Measurements from ENCODE around the gene MYNN.

MYNN gene

GRCh38 chr3:169769287-169770181 lies 3.7 kb upstream of the MYNN start, which contains the start of gene ACTRT3:
ACTRT3 (minus strand) TSS chr3:169769561; CDS start chr3:169769520, 41 bp downstream.
- no peak for DNase-seq (ENCODE audit: low read depth, low spot score)

GRCh38 chr3:169771497-169772304 lies 1.5 kb upstream of the MYNN start:
- H3K36me3 ChIP-seq (ENCODE audit: insufficient read depth, low read length): peaks cover 29% of the 10 kb centered on the region
- peak; percentile 97 for DNase-seq (ENCODE audit: low read depth, low spot score)
- peak overlapping the region; percentile 85 for H3K4me3 ChIP-seq
- TF ChIP-seq EZH2 (IDR thresholded peaks at IDR 0.05) (no peak), POLR2AphosphoS5 (IDR thresholded peaks at IDR 0.05; ENCODE audit: borderline replicate concordance, low read depth, low read length) (no peak; the same call in none of the 2 replicates), FOXP2 (optimal IDR thresholded peaks at IDR 0.05; ENCODE audit: control extremely low read depth, extremely low read length, insufficient read depth) (no peak)
- H3K27ac ChIP-seq: peak overlapping the region; percentile 95
- peak overlapping the region; percentile 99 for H3K9ac ChIP-seq (ENCODE audit: insufficient read length)
- H3K9me3 ChIP-seq (ENCODE audit: low read depth, low read length): no peaks in the 10 kb centered on the region

More at GRCh38 chr3:169769287-169770181, 3.7 kb upstream of the MYNN start, which contains the start of gene ACTRT3:
- Histone ChIP-seq H3K4me3 (no peak within 1 kb of the TSS), H3K36me3 (ENCODE audit: insufficient read depth, low read length) (peaks cover 7% of the 10 kb centered on the region), H3K9ac (ENCODE audit: insufficient read length) (no peak within 1 kb of the TSS), H3K9me3 (ENCODE audit: low read depth, low read length) (no peaks in the 10 kb centered on the region), H3K27ac (no peak within 1 kb of the TSS)
- no peak for TF ChIP-seq FOXP2 (optimal IDR thresholded peaks at IDR 0.05; ENCODE audit: control extremely low read depth, extremely low read length, insufficient read depth)
- no peak for TF ChIP-seq POLR2AphosphoS5 (IDR thresholded peaks at IDR 0.05; ENCODE audit: borderline replicate concordance, low read depth, low read length)
- no peak for TF ChIP-seq EZH2 (IDR thresholded peaks at IDR 0.05)

- Histone ChIP-seq H3K4me3 (peak overlapping the region; percentile 85), H3K36me3 (ENCODE audit: insufficient read depth, low read length) (peaks cover 36% of the 10 kb centered on the region), H3K9ac (ENCODE audit: insufficient read length) (peak overlapping the region; percentile 99), H3K27ac (peak overlapping the region; percentile 95), H3K9me3 (ENCODE audit: low read depth, low read length) (no peaks in the 10 kb centered on the region)
- TF ChIP-seq FOXP2 (optimal IDR thresholded peaks at IDR 0.05; ENCODE audit: control extremely low read depth, extremely low read length, insufficient read depth): no peak
- peak; percentile 36; the same call in 1 of the 2 replicates for TF ChIP-seq POLR2AphosphoS5 (IDR thresholded peaks at IDR 0.05; ENCODE audit: borderline replicate concordance, low read depth, low read length)
- TF ChIP-seq EZH2 (IDR thresholded peaks at IDR 0.05): no peak
- DNase-seq (ENCODE audit: low read depth, low spot score): peak; percentile 88
These were observed 795 bp upstream of the MYNN start for GRCh38 chr3:169772305-169772896.

GRCh38 chr3:169774186-169774585 lies 990 bp downstream of the MYNN start:
- H3K27ac ChIP-seq: no peak overlapping the region
- no peaks in the 10 kb centered on the region for H3K9me3 ChIP-seq (ENCODE audit: low read depth, low read length)
- DNase-seq (ENCODE audit: low read depth, low spot score): no peak
- peaks cover 54% of the 10 kb centered on the region for H3K36me3 ChIP-seq (ENCODE audit: insufficient read depth, low read length)
- peak overlapping the region; percentile 99 for H3K9ac ChIP-seq (ENCODE audit: insufficient read length)
- peak overlapping the region; percentile 85 for H3K4me3 ChIP-seq
- no peak for TF ChIP-seq POLR2AphosphoS5 (IDR thresholded peaks at IDR 0.05; ENCODE audit: borderline replicate concordance, low read depth, low read length)
- TF ChIP-seq FOXP2 (optimal IDR thresholded peaks at IDR 0.05; ENCODE audit: control extremely low read depth, extremely low read length, insufficient read depth): no peak
- no peak for TF ChIP-seq EZH2 (IDR thresholded peaks at IDR 0.05)

- H3K36me3 ChIP-seq (ENCODE audit: insufficient read depth, low read length): peaks cover 90% of the 10 kb centered on the region
- no peaks in the 10 kb centered on the region for H3K9me3 ChIP-seq (ENCODE audit: low read depth, low read length)
- no peak overlapping the region for H3K9ac ChIP-seq (ENCODE audit: insufficient read length)
- no peak overlapping the region for H3K27ac ChIP-seq
- H3K4me3 ChIP-seq: no peak overlapping the region
- TF ChIP-seq EZH2 (IDR thresholded peaks at IDR 0.05) (no peak), FOXP2 (optimal IDR thresholded peaks at IDR 0.05; ENCODE audit: control extremely low read depth, extremely low read length, insufficient read depth) (no peak), POLR2AphosphoS5 (IDR thresholded peaks at IDR 0.05; ENCODE audit: borderline replicate concordance, low read depth, low read length) (no peak)
- DNase-seq (ENCODE audit: low read depth, low spot score): no peak
These were observed 4.6 kb downstream of the MYNN start for GRCh38 chr3:169777822-169778221.

- no peak for TF ChIP-seq POLR2AphosphoS5 (IDR thresholded peaks at IDR 0.05; ENCODE audit: borderline replicate concordance, low read depth, low read length)
- TF ChIP-seq EZH2 (IDR thresholded peaks at IDR 0.05): no peak
- TF ChIP-seq FOXP2 (optimal IDR thresholded peaks at IDR 0.05; ENCODE audit: control extremely low read depth, extremely low read length, insufficient read depth): no peak
- Histone ChIP-seq H3K4me3 (no peak overlapping the region), H3K9ac (ENCODE audit: insufficient read length) (no peak overlapping the region), H3K9me3 (ENCODE audit: low read depth, low read length) (no peaks in the 10 kb centered on the region), H3K36me3 (ENCODE audit: insufficient read depth, low read length) (peaks cover 98% of the 10 kb centered on the region), H3K27ac (no peak overlapping the region)
- no peak for DNase-seq (ENCODE audit: low read depth, low spot score)
These were observed 7.5 kb downstream of the MYNN start for GRCh38 chr3:169780742-169781141.

- DNase-seq (ENCODE audit: low read depth, low spot score): no peak
- TF ChIP-seq FOXP2 (optimal IDR thresholded peaks at IDR 0.05; ENCODE audit: control extremely low read depth, extremely low read length, insufficient read depth): no peak
- TF ChIP-seq POLR2AphosphoS5 (IDR thresholded peaks at IDR 0.05; ENCODE audit: borderline replicate concordance, low read depth, low read length): no peak
- TF ChIP-seq EZH2 (IDR thresholded peaks at IDR 0.05): no peak
- Histone ChIP-seq H3K4me3 (no peak overlapping the region), H3K27ac (no peak overlapping the region), H3K9me3 (ENCODE audit: low read depth, low read length) (no peaks in the 10 kb centered on the region), H3K9ac (ENCODE audit: insufficient read length) (no peak overlapping the region), H3K36me3 (ENCODE audit: insufficient read depth, low read length) (peaks cover 98% of the 10 kb centered on the region)
These were observed 8.1 kb downstream of the MYNN start for GRCh38 chr3:169781209-169781855.

All from SK-N-MC (cell line).